Daoy (cell line): ENCODE measurements around the gene LINGO1. TPM values are rescaled to one million over a fixed set of nuclear protein-coding genes. Genes with fewer than 3 reads are reported as not detected.
A peak's percentile ranks its signal among the peaks of the same experiment; 100 is the strongest.

ENCODE experiments used
- DNase-seq: peaks from one replicate; pipeline ENCODE4 v3.0.0-alpha.2; 2015; ENCODE audit warnings: low read depth
- total RNA-seq: library from RNA; depleted of rRNA; stranded (reverse); fragments of >200 nt; shearing (Covaris generic); gene quantifications from 2 replicates; pipeline ENCODE4 v1.2.3, GENCODE V29; 2014

Gene LINGO1
- total RNA-seq, 1 experiment from 2014 or later, result 0.11 TPM

- DNase-seq, result no peak
Measured at GRCh38 chr15:77631745-77632533, 773 bp downstream of the LINGO1 start.

- DNase-seq, result peak; percentile 19
Measured at GRCh38 chr15:77630956-77631744, 1.6 kb downstream of the LINGO1 start.

- DNase-seq, result no peak
Measured at GRCh38 chr15:77630056-77630455, 2.7 kb downstream of the LINGO1 start.

GRCh38 chr15:77629070-77630030 is 3.4 kb downstream of the LINGO1 start:
- no peak for DNase-seq

- DNase-seq, result no peak
Measured at GRCh38 chr15:77628010-77628409, 4.7 kb downstream of the LINGO1 start.

GRCh38 chr15:77627581-77627980 is 5.1 kb downstream of the LINGO1 start:
- no peak for DNase-seq

- DNase-seq, result no peak
Measured at GRCh38 chr15:77627067-77627466, 5.6 kb downstream of the LINGO1 start.

GRCh38 chr15:77626002-77626401 is 6.7 kb downstream of the LINGO1 start:
- no peak for DNase-seq

GRCh38 chr15:77625376-77625775 is 7.3 kb downstream of the LINGO1 start:
- no peak for DNase-seq

- DNase-seq, result no peak
Measured at GRCh38 chr15:77624868-77625267, 7.8 kb downstream of the LINGO1 start.

- no peak for DNase-seq
Measured at GRCh38 chr15:77623755-77624524, 8.8 kb downstream of the LINGO1 start.

GRCh38 chr15:77622934-77623754 is 9.6 kb downstream of the LINGO1 start:
- no peak for DNase-seq

- no peak for DNase-seq
Measured at GRCh38 chr15:77622209-77622933, 10.3 kb downstream of the LINGO1 start.

- DNase-seq, result no peak
Measured at GRCh38 chr15:77621847-77622208, 10.9 kb downstream of the LINGO1 start.

GRCh38 chr15:77620960-77621647 is 11.6 kb downstream of the LINGO1 start:
- no peak for DNase-seq

GRCh38 chr15:77620297-77620696 is 12.4 kb downstream of the LINGO1 start:
- DNase-seq, result no peak

GRCh38 chr15:77619883-77620282 is 12.8 kb downstream of the LINGO1 start:
- no peak for DNase-seq

- peak; percentile 16 for DNase-seq
Measured at GRCh38 chr15:77617476-77618230, 15.1 kb downstream of the LINGO1 start.
